Choroid plexus epithelial cell (primary cell): ENCODE results near the gene GRK4.
"Not testable (repeated sequence)": the region's sequence is repeated elsewhere in the genome, so short reads cannot be mapped to it uniquely, and the experiment has no call there.

Source experiments
- DNase-seq: peaks from one replicate; pipeline ENCODE4 v3.0.0-alpha.2; 2010; ENCODE audit warnings: low read depth
- H3K4me3 ChIP-seq: 2 replicates; pipeline ENCODE4 v1.5.1; 2011; ENCODE audit warnings: low read depth, mild to moderate bottlenecking, control low read depth, low read length, moderate library complexity
- CTCF ChIP-seq: conservative IDR thresholded peaks from 2 replicates; pipeline ENCODE4 v1.5.1; 2011; ENCODE audit warnings: low read depth, mild to moderate bottlenecking, control low read depth, inconsistent platforms, low read length, moderate library complexity

GRK4 gene

DNA sequence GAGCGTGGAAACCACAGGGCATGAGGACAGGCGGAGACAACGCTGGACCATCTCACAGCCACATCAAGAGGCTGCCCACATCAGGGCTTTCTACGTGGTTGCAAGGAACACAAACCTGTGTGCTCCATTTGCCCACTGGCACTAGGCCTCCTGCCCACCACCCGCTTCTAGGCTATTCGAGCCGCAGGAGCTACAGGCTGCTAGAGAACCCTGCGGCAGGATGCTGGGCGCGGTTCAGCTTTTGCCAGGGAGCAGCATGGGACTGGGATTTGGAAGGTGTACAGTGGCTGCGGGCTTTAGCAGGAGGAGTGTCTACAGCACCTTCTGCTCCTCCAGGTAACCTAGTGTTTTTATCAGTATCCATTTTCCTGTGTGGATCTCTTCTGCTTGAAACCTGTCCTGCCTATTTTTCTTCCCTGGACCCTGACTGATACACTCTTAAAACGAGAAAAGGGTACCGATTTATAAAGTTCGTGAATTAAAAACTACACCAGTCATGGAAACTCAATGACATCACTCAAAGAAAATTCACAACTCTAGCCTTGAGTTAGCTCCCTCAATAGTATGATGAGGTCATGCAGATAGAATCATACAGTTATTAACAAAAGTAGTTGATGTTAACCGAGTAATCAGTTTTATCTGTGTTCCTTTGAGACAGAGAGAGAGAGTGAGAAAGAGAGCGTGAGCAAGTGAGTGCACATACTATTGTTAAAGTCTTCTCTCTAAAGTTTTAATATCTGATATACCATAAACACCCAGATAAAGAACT, 13.0 kb upstream of the GRK4 start:
- no peak for DNase-seq
- no peak overlapping the region for H3K4me3 ChIP-seq
- TF ChIP-seq CTCF = no peak

DNA sequence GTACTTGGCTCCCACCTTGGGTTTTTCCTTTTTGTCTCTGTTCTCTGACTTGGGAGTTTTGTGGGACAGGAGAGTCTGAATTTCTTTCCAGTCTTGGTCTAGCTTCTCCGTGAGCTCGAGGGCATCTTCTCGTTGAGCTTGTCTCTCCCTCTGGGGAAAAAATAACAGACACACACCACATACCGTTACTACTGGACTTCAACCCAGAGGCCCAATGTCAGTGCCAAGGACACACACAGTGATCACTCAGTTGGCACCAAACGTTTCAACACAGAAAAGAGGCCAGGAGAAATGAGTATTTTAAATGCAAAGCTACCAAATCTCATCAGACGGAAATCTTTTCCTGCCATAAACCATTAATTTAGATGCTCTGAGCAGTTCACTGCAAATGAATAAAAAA, 9.9 kb upstream of the GRK4 start:
- DNase-seq = no peak
- no peak for TF ChIP-seq CTCF
- no peak overlapping the region for H3K4me3 ChIP-seq

- H3K4me3 ChIP-seq = no peak overlapping the region
- DNase-seq = no peak
- TF ChIP-seq CTCF = no peak
These were observed 8.8 kb upstream of the GRK4 start for GRCh38 chr4:2954358-2955185.

DNA sequence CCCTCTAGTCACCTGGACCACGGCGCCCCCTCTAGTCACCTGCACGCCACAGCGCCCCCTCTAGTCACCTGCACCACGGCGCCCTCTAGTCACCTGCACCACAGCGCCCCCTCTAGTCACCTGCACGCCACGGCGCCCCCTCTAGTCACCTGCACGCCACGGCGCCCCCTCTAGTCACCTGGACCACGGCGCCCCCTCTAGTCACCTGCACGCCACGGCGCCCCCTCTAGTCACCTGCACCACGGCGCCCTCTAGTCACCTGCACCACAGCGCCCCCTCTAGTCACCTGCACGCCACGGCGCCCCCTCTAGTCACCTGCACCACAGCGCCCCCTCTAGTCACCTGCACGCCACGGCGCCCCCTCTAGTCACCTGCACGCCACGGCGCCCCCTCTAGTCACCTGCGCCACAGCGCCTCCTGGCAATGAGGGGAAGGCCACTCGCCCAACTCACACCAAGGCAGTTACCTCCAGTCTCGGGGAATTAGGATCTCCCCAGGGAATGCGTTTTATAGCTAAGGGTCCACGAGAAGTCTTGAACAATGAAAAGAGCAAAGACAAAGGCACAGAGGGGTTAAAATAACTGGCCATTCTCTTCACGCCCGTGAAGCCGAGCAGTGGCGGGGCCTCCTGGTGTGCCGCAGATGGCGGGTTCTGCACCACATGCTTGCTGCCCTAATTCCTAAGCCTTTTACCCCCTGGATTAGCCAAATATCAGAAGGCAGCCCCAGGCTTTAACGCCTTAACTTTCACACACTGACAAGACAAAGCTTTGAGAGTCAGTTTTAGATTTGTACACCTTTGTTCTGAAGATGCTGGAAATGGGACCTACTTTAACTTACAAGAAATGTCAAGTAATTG, 8.0 kb upstream of the GRK4 start:
- not testable (repeated sequence) for DNase-seq, H3K4me3 ChIP-seq

GRCh38 chr4:2958446-2958845, 4.9 kb upstream of the GRK4 start:
- no peak for TF ChIP-seq CTCF
- H3K4me3 ChIP-seq = no peak overlapping the region
- peak; percentile 38 for DNase-seq

DNA sequence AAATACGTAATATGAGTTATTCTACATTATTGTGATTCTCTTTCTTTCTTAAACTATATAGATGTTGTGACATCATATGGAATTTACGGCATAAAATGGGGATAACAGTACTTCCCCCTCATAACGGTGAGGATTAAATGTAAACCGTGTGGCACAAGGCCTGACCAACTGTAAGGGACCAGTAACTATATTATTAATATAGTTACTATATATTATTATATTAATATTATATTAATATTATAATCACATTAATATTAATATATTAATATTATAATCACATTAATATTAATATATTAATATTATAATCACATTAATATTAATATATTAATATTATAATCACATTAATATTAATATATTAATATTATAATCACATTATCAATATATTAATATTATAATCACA, 2.9 kb upstream of the GRK4 start:
- DNase-seq = not testable (repeated sequence)

GRCh38 chr4:2961421-2961810, 2.0 kb upstream of the GRK4 start:
- peak overlapping the region; percentile 96 for H3K4me3 ChIP-seq
- TF ChIP-seq CTCF = no peak
- DNase-seq = no peak

More for the DNA sequence above, 2.9 kb upstream of the GRK4 start:
- not testable (repeated sequence) for H3K4me3 ChIP-seq
